Chondrocyte (in vitro differentiated cells): ENCODE results near the gene SSRP1. TPM values are rescaled to one million over a fixed set of nuclear protein-coding genes. Genes with fewer than 3 reads are reported as not detected.

Experiments used
- DNase-seq: peaks from one replicate; pipeline ENCODE4 v3.0.0; 2021; ENCODE audit warnings: mixed read lengths, low spot score
- H3K27ac Mint-ChIP-seq: one replicate; pipeline ENCODE4 v1.8.0; 2021; ENCODE audit warnings: mild to moderate bottlenecking, moderate library complexity, mixed read lengths; ENCODE audit not compliant: unreplicated experiment
- H3K27me3 Mint-ChIP-seq: 2 replicates; pipeline ENCODE4 v1.8.0; 2021; ENCODE audit warnings: low read depth, mixed read lengths
- H3K36me3 Mint-ChIP-seq: 2 replicates; pipeline ENCODE4 v1.8.0; 2021; ENCODE audit warnings: low read depth, mixed read lengths
- H3K4me1 Mint-ChIP-seq: 2 replicates; pipeline ENCODE4 v1.8.0; 2021; ENCODE audit warnings: low read depth, mild to moderate bottlenecking, mixed read lengths
- H3K4me3 Mint-ChIP-seq: one replicate; pipeline ENCODE4 v1.8.0; 2021; ENCODE audit warnings: mild to moderate bottlenecking, moderate library complexity, mixed read lengths; ENCODE audit not compliant: unreplicated experiment
- H3K9me3 Mint-ChIP-seq: 2 replicates; pipeline ENCODE4 v1.8.0; 2021; ENCODE audit warnings: low read depth, mixed read lengths
- total RNA-seq: library from RNA; stranded (reverse); gene quantifications from 3 replicates; pipeline ENCODE4 v1.2.1, GENCODE V29; 2021
- TF ChIP-seq, protein P1 (sequence below): fragments of 200-600 bp; sonication (generic); IDR thresholded peaks from 2 replicates; pipeline ENCODE4 v1.5.0; 2021; ENCODE audit warnings: antibody characterized with exemption, mild to moderate bottlenecking, moderate library complexity

Gene SSRP1
- total RNA-seq, 1 donor from 2014 or later, result 58.8 TPM

DNA sequence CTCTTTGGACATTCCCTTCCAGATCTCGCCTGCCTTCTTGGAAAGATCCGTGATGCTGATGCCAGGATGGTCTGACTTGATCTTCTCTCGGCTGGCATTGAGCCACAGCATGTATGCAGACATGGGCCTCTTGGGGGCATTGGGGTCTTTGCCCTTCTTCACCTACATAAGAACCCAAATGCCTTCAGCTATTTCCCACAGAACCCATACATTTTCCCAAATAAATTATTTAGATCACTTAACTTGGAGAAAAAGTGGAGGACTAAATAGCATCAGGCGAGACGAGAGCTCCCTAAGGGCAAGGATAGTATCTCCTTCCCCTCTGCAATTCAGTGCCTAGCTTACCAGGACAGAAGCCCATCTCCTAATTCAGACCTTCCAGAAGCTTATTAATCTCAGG is 8.0 kb downstream of the SSRP1 start:
- Mint-ChIP-seq H3K9me3 (no peaks in the 10 kb centered on the region), H3K36me3 (peaks cover 42% of the 10 kb centered on the region), H3K4me3 (no peak overlapping the region), H3K4me1 (peaks cover 28% of the 10 kb centered on the region), H3K27ac (no peak overlapping the region), H3K27me3 (no peaks in the 10 kb centered on the region)
- TF ChIP-seq, protein P1, sequence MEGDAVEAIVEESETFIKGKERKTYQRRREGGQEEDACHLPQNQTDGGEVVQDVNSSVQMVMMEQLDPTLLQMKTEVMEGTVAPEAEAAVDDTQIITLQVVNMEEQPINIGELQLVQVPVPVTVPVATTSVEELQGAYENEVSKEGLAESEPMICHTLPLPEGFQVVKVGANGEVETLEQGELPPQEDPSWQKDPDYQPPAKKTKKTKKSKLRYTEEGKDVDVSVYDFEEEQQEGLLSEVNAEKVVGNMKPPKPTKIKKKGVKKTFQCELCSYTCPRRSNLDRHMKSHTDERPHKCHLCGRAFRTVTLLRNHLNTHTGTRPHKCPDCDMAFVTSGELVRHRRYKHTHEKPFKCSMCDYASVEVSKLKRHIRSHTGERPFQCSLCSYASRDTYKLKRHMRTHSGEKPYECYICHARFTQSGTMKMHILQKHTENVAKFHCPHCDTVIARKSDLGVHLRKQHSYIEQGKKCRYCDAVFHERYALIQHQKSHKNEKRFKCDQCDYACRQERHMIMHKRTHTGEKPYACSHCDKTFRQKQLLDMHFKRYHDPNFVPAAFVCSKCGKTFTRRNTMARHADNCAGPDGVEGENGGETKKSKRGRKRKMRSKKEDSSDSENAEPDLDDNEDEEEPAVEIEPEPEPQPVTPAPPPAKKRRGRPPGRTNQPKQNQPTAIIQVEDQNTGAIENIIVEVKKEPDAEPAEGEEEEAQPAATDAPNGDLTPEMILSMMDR, result no peak
- DNase-seq, result no peak

DNA sequence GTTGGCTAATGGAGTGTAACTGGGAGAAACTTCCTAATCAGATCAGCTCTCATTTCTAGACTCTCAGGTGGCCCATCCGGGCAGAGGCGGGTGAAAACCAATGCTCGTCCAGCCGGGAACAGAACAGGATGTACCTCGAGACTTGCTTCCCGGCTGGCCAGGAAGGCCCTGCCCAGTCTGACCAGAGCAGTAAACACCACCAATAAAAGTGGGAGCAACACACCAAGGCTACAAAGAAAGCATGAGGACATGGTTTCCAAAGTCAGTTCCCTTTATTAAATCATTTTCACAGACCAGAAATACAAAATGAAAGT is 10.0 kb downstream of the SSRP1 start:
- Mint-ChIP-seq H3K4me1 (peaks cover 48% of the 10 kb centered on the region), H3K36me3 (peaks cover 40% of the 10 kb centered on the region), H3K27me3 (no peaks in the 10 kb centered on the region)

DNA sequence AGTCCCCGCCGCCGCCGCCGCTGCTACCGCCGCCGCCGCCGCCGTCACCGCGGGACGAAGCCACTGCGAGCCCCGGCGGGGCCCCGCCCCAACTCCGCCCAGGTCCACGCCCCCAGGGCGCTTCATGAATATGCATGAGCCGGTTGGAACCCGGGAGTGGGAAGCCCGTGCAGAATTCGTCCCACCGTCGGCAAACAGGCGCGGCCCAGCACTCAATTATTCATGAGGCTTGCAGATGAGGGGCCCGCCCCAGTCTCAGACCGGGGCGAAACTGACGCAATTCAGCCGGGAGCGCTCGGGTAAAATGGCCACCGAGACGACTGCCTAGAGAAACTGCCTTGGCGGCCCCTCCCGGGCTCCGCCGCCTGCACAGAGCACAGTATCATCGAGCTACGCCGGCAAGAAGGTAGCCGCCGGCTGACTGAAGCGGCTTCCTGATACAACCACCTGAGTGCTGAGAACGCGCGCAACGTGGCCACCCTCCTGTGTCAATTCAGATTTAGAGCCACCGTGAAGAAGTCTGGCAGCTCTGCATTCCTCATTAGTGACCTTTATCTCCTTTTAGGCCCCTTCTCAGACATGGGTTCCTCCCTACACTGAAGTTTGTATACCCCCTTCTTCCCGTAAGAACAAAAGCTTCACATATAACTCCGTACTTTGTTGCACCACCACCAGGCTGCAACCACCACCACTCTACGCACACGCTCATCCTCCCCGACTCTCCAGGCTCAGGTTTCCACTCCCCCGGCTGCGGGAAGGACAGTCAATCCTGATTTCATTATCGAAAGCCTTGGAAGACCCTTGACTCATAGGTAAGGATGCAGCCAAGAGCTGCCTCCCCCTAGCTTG is 10.6 kb downstream of the SSRP1 start, which contains the start of gene TNKS1BP1:
TNKS1BP1 (minus strand) TSS at position 67 of the 849 bp plus-strand sequence. CDS start 3,067 bp downstream, outside the sequence.
- Mint-ChIP-seq H3K4me1 (peaks cover 50% of the 10 kb centered on the region), H3K27ac (peak within 1 kb of the TSS; percentile 99), H3K27me3 (no peaks in the 10 kb centered on the region), H3K9me3 (no peaks in the 10 kb centered on the region), H3K36me3 (peaks cover 37% of the 10 kb centered on the region), H3K4me3 (peak within 1 kb of the TSS; percentile 87)
- no peak for DNase-seq
- TF ChIP-seq, protein P1, result peak; percentile 36

More for the DNA sequence above, 10.0 kb downstream of the SSRP1 start:
- DNase-seq, result no peak
- Mint-ChIP-seq H3K4me3 (peak overlapping the region; percentile 87), H3K9me3 (no peaks in the 10 kb centered on the region), H3K27ac (peak overlapping the region; percentile 98)
- TF ChIP-seq, protein P1, result no peak

DNA sequence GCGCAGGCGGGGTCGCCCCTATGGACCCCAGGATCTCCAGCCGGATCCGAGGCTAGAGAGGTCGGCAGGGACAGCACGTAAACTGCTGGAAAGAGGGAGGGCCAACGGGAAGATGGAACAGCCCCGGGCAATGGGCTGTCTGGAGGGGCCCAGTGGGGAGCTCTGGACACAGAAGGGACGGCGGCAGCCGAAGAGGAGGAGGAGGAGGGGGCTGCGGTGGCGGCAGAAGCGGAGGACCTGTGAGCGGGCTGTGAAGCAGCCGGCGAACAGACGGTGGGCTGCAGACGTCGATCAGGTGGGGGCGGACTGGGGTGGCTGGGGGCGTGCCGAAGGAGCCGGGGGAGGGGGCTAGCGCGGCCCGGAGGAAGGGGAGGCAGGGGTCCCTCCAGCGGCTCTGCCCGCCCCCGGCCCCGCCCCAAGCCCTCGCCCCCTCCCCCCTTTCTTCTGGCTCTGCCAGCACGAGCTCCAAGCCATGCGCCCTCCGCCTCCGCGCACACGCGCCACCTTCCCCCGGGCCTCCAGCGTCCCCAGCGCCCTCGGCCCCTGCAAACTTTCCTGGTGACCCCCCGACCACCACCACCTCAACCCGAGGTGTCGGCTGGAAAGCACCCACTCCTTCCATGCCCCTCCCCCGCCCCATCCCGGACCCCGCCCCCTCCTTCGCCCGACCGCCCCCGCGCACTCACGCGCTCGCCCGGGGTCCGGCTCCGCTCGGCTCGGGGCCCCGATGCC is 11.4 kb downstream of the SSRP1 start:
- Mint-ChIP-seq H3K4me3 (peak overlapping the region; percentile 87), H3K36me3 (peaks cover 33% of the 10 kb centered on the region), H3K4me1 (peaks cover 50% of the 10 kb centered on the region), H3K27ac (peak overlapping the region; percentile 99), H3K9me3 (no peaks in the 10 kb centered on the region), H3K27me3 (no peaks in the 10 kb centered on the region)
- TF ChIP-seq, protein P1, result no peak
- DNase-seq, result no peak

DNA sequence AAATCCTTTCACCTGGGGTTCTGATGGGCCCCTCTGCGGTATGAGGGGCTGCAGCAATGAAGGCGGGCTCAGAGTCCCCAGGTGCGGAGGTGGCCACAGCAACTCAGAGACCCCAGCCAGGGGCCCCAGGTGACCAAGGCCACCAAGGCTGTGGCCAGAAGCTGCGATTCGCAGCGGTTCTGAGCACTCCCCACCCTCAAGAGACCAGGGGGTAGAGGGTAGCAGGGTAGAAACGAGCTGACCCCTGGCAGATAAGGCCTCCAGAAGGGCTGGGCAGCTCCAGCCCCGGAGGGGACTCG is 11.9 kb downstream of the SSRP1 start:
- H3K27ac Mint-ChIP-seq, result peak overlapping the region; percentile 99
- H3K27me3 Mint-ChIP-seq, result no peaks in the 10 kb centered on the region
- H3K36me3 Mint-ChIP-seq, result peaks cover 35% of the 10 kb centered on the region
- H3K4me3 Mint-ChIP-seq, result peak overlapping the region; percentile 87
- no peaks in the 10 kb centered on the region for H3K9me3 Mint-ChIP-seq
- TF ChIP-seq, protein P1, result no peak
- DNase-seq, result no peak
- peaks cover 54% of the 10 kb centered on the region for H3K4me1 Mint-ChIP-seq
